ENCODE data around the gene HOMEZ.

- no peak for TF ChIP-seq SP1 (IDR thresholded peaks at IDR 0.05)
- no peak for TF ChIP-seq SUZ12 (IDR thresholded peaks at IDR 0.05)
- no peak for TF ChIP-seq ARNT (IDR thresholded peaks at IDR 0.05)
- no peak for TF ChIP-seq BHLHE40 (IDR thresholded peaks at IDR 0.05; ENCODE audit: borderline replicate concordance)
- no peak for TF ChIP-seq ELF4 (IDR thresholded peaks at IDR 0.05)
- TF ChIP-seq FOXA1 (IDR thresholded peaks at IDR 0.05): no peak
- TF ChIP-seq PKNOX1 (IDR thresholded peaks at IDR 0.05): no peak
- TF ChIP-seq NFRKB (IDR thresholded peaks at IDR 0.05): no peak
- no peak for TF ChIP-seq FOXM1 (IDR thresholded peaks at IDR 0.05; ENCODE audit: borderline replicate concordance)
- no peak for TF ChIP-seq FOXK2 (IDR thresholded peaks at IDR 0.05)
- TF ChIP-seq ZNF384 (IDR thresholded peaks at IDR 0.05): no peak
Measured at GRCh38 chr14:23258256-23258655, 27.7 kb downstream of the HOMEZ start.
